Thyroid gland (tissue), 4 donors: ENCODE results near the gene DISC1. TPM values are rescaled to one million over a fixed set of nuclear protein-coding genes. Genes with fewer than 3 reads are reported as not detected.
"Not testable (repeated sequence)": the region's sequence is repeated elsewhere in the genome, so short reads cannot be mapped to it uniquely, and the experiment has no call there.

ENCODE experiments used
- DNase-seq, 2 donors: peaks; one replicate each; pipeline ENCODE4 v3.0.0-alpha.2; 2019
- H3K27ac ChIP-seq, 3 donors: fragments of 200-600 bp; sonication (generic); 1 replicate in 2 of 3; 2 replicates in 1 of 3; pipeline ENCODE4 v1.5.1; 2016 to 2019; ENCODE audit warnings: mild to moderate bottlenecking in 1 of 3, moderate library complexity in 1 of 3
- H3K27me3 ChIP-seq: fragments of 200-600 bp; sonication (generic); one replicate; pipeline ENCODE4 v1.5.1; 2019
- H3K36me3 ChIP-seq, 2 donors: fragments of 200-600 bp; sonication (generic); one replicate each; pipeline ENCODE4 v1.5.1; 2016 to 2019
- H3K4me1 ChIP-seq, 2 donors: fragments of 200-600 bp; sonication (generic); one replicate each; pipeline ENCODE4 v1.5.1; 2017 to 2019
- H3K4me3 ChIP-seq, 3 donors: fragments of 200-600 bp; sonication (generic); replicated peaks in 1 of 3; 1 replicate in 2 of 3; 2 replicates in 1 of 3; pipeline ENCODE4 v1.5.1; 2016; ENCODE audit warnings: mild to moderate bottlenecking in 1 of 3
- H3K9me3 ChIP-seq: fragments of 200-600 bp; sonication (generic); one replicate; pipeline ENCODE4 v1.5.1; 2017
- CTCF ChIP-seq, 6 experiments: fragments of 200-600 bp in 3 of 6; fragments of 450-650 bp in 3 of 6; sonication (generic) in 3 of 6; IDR thresholded peaks; one replicate each; pipeline ENCODE4 v1.5.1; 2016 to 2019; ENCODE audit warnings: antibody characterized with exemption in 6 of 6, mild to moderate bottlenecking in 2 of 6, inconsistent platforms in 1 of 6, moderate library complexity in 1 of 6
- POLR2A ChIP-seq, 2 donors: fragments of 450-650 bp; IDR thresholded peaks; one replicate each; pipeline ENCODE4 v1.6.1; 2017; ENCODE audit warnings: antibody characterized with exemption in 2 of 2, mild to moderate bottlenecking in 2 of 2, moderate library complexity in 1 of 2
- WGBS, 2 donors: methylation state at CpG; one replicate each; pipeline ENCODE4 v1.1.5; 2017; 5-methylcytosine and 5-hydroxymethylcytosine counted together
- intact Hi-C: fragments of 100-400 bp; cut with DNase I; formaldehyde crosslinking; loops from one replicate; pipeline ENCODE4 v1.15.1; 2023
- total RNA-seq, 4 donors: library from RNA; depleted of rRNA; stranded (reverse); fragments of >200 nt; gene quantifications; one replicate each; pipeline ENCODE4 v1.2.3, GENCODE V29; 2016

Gene DISC1
- total RNA-seq, 4 donors from 2014 or later: 6.9 to 17.7 (median 9.8) TPM

DNA sequence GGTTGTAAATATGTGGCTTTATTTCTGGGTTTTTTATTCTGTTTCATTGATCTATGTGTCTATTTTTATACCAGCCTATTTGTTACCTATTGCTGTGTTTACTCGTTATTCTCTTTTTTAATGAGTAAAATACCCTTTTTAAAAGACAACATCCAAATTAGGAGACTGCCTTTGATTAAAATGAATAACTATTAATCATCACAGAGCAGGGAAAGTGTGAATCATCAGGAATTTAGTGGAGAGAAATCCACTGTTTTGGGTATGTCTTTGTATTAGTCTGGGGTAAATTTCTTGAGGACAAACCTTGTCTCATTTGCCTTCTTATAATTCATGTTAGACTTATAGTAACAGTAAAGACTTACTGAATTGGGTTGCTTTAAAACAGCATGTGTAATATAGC lies 12.1 kb downstream of the DISC1 start:
- 96 to 97% methylated on average over 1 of the region's 1 CpG for WGBS, 2 donors
- TF ChIP-seq POLR2A (IDR thresholded peaks at IDR 0.05) (no peak), CTCF (IDR thresholded peaks at IDR 0.05) (no peak)
- Histone ChIP-seq H3K27me3 (no peaks in the 10 kb centered on the region), H3K27ac (no peak overlapping the region), H3K4me1 (no peaks in the 10 kb centered on the region), H3K9me3 (no peaks in the 10 kb centered on the region), H3K4me3 (no peak overlapping the region), H3K36me3 (no peaks in the 10 kb centered on the region)
- intact Hi-C loops: no loop called here
- DNase-seq: no peak

GRCh38 chr1:231639819-231640218 lies 13.2 kb downstream of the DISC1 start:
- 74 to 82% methylated on average over 1 of the region's 1 CpG for WGBS, 2 donors
- no peak for TF ChIP-seq CTCF (IDR thresholded peaks at IDR 0.05)
- no peak for TF ChIP-seq POLR2A (IDR thresholded peaks at IDR 0.05)
- no peak for DNase-seq
- intact Hi-C loops: no loop called here
- Histone ChIP-seq H3K27ac (no peak overlapping the region), H3K4me1 (no peaks in the 10 kb centered on the region), H3K9me3 (no peaks in the 10 kb centered on the region), H3K4me3 (no peak overlapping the region), H3K36me3 (no peaks in the 10 kb centered on the region), H3K27me3 (no peaks in the 10 kb centered on the region)

DNA sequence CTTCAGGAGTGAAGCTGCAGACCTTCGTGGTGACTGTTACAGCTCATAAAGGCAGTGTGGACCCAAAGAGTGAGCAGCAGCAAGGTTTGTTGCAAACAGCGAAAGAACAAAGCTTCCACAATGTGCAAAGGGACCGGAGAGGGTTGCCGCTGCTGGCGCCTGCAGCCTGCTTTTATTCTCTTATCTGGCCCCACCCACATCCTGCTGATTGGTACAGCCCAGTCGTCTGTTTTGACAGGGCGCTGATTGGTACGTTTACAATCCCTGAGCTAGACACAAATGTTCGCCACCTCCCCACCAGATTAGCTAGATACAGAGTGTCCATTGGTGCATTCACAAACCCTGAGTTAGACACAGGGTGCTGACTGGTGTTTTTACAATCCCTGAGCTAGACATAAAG lies 14.9 kb downstream of the DISC1 start:
- H3K27me3 ChIP-seq, intact Hi-C loops, DNase-seq, H3K4me1 ChIP-seq, H3K9me3 ChIP-seq, H3K4me3 ChIP-seq, H3K27ac ChIP-seq, H3K36me3 ChIP-seq: not testable (repeated sequence)
- 92 to 94% methylated on average over 9 of the region's 9 CpGs for WGBS, 2 donors

DNA sequence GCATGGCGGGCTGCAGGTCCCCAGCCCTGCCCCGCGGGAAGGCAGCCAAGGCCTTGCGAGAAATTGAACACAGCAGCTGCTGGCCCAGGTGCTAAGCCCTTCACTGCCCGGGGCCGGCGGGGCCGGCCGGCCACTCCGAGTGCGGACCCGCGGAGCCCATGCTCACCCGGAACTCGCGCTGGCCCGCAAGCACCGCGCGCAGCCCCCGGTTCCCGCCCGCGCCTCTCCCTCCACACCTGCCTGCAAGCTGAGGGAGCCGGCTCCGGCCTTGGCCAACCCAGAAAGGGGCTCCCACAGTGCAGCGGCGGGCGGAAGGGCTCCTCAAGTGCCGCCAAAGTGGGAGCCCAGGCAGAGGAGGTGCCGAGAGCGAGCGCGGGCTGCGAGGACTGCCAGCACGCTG lies 15.5 kb downstream of the DISC1 start:
- H3K36me3 ChIP-seq, H3K4me3 ChIP-seq, H3K9me3 ChIP-seq, intact Hi-C loops, H3K27ac ChIP-seq, H3K4me1 ChIP-seq, H3K27me3 ChIP-seq, DNase-seq: not testable (repeated sequence)
- 97 to 98% methylated on average over 16 to 34 of the region's 36 CpGs for WGBS, 2 donors

DNA sequence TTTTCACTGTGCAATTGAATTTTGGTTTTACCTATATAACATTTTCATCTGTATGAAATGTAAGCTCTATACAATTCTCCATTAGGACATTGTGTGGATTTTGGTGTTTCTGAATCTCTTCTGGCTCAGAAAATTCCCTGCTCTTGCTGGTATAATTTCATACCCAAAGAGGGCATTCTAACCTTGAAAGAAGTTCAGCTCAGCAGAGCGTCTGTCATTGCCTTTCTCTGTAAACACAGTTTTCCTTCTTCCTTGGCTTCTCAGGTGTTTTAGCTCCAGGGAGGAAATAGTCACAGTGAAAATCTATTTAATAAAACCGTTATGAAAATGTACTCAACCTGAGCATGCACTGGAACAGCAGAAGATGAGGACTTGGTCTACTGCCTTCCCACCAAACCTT lies 16.0 kb downstream of the DISC1 start:
- WGBS, 2 donors: 44 to 46% methylated on average over 2 of the region's 2 CpGs

More for the DNA sequence above, 16.0 kb downstream of the DISC1 start:
- Histone ChIP-seq H3K36me3 (no peaks in the 10 kb centered on the region), H3K27ac (no peak overlapping the region), H3K4me3 (no peak overlapping the region), H3K9me3 (no peaks in the 10 kb centered on the region), H3K4me1 (no peaks in the 10 kb centered on the region), H3K27me3 (no peaks in the 10 kb centered on the region)
- no peak for TF ChIP-seq POLR2A (IDR thresholded peaks at IDR 0.05)
- peak in 1 of 6 experiments; percentile 13 for TF ChIP-seq CTCF (IDR thresholded peaks at IDR 0.05)
- no peak for DNase-seq
- intact Hi-C loops: no loop called here
